ENCODE measurements around the gene NUP50.
A peak's percentile ranks its signal among the peaks of the same experiment; 100 is the strongest.

NUP50 gene, protein sequence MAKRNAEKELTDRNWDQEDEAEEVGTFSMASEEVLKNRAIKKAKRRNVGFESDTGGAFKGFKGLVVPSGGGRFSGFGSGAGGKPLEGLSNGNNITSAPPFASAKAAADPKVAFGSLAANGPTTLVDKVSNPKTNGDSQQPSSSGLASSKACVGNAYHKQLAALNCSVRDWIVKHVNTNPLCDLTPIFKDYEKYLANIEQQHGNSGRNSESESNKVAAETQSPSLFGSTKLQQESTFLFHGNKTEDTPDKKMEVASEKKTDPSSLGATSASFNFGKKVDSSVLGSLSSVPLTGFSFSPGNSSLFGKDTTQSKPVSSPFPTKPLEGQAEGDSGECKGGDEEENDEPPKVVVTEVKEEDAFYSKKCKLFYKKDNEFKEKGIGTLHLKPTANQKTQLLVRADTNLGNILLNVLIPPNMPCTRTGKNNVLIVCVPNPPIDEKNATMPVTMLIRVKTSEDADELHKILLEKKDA

DNA sequence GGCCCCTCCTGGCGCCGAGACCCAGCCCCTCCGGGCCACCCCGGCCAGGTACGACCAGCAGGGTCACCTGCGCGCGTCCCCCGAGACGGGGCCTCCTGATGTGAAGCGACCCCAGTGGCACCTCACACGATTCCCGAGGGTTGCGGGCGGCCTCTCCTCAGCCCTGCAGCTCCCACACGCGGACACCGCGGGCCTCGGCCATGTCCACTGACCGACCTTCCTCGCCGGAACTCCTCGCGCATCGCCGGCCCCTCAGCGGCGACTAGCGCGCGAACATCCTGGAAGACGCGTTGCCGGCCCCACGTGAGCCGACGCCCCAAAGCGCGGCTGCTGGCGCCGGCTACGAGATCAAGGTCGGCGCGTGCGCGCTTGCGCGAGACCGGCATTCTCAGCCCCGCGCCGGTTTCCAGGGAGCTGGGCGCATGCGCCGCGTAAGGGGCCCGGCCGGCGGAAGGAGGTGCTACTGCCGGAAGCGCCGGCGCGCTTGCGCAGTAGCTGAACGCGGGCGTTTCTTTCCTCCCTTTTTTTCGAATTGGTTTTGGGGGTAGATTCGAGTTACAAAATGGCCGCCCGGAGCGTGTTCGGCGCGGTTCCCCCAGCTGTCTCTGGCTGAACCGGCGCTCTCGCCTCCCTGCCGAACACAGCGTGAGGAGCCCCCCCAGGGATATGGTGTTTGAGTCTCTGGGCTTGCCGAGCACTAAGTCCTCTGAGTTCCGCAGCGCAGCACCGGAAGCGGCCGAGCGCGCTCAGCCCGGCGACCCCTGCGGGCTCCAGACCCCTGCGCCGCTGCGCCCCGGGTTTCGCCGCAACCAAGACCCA lies at the start of gene NUP50:
Gene NUP50 (plus strand): TSS at position 475 of the 819 bp plus-strand sequence. CDS start 4,253 bp downstream, outside the sequence.
- peak; percentile 91 to 92 for DNase-seq

DNA sequence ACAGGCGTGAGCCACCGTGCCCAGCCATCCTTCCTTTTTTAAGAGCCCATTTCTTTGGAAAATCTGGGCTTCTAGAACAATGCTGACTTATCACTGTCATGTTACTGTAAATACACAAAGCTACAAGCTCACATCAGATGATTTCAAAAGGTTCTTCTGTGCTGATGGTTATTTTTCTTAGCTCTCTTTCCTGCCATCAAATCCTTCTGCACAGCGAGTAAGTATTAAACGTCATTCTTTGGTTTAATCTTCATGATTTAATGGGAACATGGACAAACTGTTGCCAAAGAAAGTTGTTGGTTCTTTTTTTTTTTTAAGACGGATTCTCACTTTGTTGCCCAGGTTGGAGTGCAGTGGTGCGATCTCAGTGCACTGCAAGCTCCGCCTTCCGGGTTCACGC lies 43.3 kb upstream of the NUP50 start:
- DNase-seq: no peak

DNA sequence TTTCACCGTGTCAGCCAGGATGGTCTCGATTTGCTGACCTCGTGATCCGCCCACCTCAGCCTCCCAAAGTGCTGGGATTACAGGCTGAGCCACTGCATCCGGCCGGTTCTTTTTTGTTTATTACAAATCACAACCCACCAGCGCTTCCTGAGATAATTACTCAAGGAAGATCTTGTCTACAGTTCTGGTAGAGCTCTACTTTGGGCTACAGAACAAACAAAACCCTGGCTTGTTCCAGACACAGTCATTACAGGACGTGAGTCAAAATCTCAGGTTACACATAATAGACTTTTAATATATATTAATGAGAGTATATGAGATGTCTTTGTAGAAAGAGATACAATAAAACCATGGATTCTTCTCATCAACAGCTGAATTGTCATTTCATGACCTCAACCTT lies 42.8 kb upstream of the NUP50 start:
- DNase-seq: no peak

DNA sequence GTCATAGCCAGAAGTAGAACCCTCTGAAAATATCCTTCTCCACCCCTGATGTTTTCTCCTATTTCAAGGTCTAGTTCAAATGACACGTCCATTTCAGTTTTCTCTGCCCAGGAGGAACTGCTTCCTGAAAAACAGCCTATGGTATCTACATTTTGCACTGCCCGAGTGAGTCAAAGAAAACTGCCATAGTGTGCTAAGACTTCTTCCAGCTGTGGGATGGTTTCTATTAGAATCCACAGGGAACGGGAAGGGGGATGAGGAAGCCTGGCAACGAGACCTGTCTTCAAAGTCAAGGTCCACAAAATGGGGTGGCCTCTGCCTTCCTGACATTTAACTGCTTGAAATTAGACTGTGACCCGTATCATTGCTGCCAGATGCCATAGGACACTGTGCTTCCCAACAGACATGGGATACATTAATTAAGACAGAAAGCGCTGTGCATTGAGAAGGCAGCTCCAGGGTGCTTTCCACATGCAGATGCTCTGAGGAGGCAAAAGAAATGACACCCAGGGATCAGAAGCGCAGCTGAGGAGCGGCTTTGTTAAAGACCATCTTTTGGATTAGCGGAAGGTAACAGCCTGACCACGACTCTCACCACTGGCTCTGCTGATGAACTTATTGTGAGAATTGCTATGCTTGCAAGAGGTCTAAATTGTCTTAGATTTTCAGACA lies 39.4 kb upstream of the NUP50 start:
- no peak for DNase-seq

DNA sequence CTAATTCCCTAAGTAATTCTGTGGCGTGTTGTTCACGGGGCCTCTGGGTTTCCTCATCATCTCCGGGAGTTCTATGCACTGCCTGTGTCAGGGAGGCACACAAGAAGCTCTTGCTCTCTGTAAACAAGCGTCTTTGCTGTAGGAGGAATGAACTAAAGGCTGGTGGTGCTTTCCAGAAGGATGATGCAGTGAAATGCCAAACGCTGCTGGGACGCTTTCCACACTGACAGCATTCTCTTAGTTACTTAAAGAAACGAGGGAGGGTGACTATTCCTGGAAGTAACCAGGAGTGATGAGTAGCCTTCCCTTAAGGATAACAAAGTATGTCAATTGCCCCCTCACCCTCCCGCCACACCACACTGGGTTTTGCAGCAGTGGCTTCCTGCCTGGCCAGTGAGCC lies 38.5 kb upstream of the NUP50 start:
- DNase-seq: no peak

DNA sequence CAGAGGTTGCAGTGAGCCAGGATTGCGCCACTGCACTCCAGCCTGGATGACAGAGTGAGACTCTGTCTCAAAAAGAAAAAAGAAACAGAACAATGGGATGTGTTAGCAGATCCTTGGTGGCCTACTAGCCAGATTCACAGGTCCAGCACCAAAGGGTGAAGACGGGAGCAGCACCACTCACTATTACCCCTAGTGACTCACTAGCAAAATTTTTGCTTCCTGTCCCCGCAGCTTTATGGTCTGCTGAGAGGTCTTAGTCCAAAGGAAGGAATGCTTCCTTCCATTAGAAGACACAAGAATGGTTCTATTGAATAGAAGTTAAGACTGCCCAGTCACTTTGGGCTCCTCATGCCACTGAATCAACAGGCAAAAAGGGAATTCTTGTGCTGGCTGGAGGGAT lies 35.9 kb upstream of the NUP50 start:
- DNase-seq: no peak

DNA sequence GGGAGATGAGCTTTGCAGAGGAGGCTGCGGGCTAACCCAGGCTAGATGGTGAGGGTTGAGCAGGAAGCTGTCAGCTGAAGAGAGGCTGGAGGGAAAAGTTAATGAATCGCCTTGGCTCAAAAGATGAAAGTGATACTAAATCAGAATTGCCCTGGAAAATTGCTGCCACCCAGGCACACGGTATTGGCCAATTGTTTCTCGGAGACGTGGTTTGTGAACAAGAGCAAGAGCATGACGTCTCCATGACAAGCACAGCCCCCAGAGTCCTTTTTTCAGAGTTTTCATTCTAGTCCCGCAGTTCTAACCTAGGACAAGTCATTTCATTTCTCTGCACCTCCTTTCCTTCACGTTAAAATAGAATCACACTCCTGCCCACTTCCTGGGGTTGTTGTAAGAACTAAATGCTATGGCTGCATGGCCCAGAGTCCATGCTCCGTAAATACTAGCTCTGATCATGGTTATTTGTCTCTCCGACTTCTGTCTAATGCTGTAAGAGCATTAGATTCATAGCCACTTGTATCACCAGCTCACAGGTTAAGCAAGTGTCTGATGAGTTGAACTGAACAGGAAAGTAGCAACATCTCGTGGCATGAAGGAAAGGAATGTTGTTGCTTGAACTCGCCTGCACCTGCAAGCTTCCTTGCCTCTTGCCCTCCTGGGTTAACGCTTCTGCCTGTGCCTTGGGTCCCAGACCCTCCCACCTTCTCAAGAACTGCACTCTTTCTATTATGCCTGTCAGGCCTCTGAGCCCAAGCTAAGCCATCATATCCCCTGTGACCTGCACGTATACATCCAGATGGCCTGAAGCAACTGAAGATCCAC lies 33.8 kb upstream of the NUP50 start:
- no peak for DNase-seq

DNA sequence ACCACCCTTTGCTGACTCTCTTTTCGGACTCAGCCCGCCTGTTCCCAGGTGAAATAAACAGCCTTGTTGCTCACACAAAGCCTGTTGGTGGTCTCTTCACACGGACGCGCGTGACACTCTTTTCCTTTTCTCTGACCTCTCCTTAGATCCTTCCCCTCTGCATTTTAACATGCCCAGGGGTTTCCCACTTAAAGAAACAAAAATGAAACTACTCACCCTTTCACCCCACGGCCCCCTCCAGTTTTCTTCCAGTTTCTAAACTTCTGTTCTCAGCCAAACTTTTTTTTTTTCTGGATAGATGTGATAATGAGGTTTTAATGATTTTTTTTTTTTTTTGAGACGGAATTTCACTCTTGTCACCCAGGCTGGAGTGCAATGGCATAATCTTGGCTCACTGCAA lies 32.8 kb upstream of the NUP50 start:
- no peak for DNase-seq

DNA sequence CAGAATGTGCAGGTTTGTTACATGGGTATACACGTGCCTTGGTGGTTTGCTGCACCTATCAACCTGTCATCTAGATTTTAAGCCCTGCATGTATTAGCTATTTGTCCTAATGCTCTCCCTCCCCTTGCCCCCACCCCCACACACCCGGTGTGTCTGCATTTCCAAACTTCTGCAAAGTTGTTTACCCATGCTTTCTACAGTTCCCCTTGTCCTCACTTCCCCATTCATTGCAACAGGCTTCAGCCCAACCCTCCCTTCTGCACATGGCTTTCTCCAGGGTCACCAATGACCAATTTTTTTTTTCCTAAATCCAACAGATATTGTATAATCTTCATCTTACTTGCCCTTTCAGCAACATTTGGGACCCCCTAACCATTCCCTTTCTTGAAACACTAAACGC lies 32.0 kb upstream of the NUP50 start:
- DNase-seq: no peak

DNA sequence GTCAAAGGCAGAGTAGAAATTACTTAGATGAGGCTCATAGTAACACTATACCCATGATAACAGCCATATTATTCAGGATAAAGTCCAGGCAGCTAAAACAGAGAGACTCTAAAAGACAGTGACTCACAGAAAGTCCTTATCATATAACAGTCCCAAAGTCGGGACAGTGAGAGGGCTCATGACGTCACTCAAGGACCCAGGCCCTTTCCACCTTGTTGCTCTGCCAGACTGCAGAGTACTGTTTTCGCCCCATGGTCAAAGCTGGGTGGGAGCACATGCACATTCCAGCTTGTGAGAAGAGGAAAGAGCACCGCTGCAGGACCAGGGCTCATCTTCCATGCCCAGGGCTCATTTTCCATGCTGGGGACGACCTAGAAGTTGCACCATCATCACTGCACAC lies 29.4 kb upstream of the NUP50 start:
- no peak for DNase-seq

DNA sequence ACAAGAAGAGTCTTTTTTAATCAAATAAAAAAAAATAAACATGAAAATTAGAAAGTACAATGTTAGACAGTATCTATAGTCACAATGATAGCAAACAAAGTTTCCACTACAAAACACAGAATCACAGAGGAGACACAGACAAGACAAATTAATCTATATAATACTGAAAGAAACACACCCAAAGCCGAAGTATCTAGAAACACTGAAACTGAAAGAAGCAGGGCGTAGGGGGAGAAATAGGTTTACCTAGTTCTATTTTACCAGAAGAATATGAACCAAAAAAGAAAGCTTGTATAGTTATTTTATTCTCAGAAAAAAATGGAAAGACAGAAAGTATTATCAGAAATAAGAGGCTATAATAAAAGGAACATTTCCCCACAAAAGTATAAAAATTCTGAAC lies 27.1 kb upstream of the NUP50 start:
- DNase-seq: no peak

DNA sequence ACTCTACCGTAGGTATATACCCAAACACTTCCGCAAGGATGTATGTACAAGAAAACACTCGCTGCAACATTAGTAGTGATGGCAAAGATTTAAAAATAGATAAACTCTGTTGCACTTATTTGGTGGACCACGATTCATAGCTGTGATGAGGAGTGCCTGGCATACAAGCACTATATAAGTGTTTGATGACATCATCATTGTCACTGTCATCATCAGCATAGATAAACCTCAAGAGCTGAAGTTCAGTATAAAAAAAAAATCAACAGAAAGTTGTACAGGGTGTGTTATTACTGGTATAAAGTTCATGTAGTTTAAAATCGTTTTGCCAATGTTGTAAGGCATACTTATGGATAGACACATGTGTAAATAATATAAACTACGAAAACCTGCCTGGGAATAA lies 24.0 kb upstream of the NUP50 start:
- no peak for DNase-seq

DNA sequence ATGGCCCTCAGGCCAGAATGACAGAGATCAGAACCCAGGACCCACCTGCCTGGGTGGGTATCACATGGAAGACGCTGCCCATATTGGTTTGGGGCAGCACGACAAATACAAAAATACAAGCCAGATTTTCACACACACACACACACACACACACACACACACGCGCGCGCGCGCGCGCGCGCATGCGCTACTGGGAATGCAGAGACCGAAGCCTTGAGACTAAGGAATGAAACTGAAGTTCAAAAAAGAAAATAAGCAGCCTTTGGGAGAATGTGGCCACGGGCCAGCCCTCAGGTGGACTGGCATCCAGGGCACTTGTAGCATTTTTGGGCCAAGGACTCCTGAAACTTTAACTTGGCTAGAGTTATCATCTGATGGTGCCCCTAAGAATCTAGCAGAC lies 21.3 kb upstream of the NUP50 start:
- DNase-seq: no peak

DNA sequence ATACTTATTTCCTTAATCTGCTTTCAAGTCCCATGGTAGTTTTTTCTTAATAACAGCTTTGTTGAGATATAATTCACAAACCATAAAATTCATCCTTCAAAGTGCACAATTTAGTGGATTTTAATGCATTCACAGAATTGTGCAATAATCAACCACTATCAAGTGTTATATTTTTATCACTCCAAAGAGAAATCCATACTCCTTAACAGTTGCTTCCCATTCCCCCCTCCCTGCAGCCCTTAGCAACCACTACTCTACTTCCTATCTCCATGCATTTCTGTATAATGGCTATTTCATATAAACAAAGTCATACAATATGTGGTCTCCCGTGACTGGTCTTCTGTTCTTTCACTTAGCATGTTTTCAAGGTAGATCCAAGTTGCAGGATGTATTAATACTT lies 18.8 kb upstream of the NUP50 start:
- no peak for DNase-seq

DNA sequence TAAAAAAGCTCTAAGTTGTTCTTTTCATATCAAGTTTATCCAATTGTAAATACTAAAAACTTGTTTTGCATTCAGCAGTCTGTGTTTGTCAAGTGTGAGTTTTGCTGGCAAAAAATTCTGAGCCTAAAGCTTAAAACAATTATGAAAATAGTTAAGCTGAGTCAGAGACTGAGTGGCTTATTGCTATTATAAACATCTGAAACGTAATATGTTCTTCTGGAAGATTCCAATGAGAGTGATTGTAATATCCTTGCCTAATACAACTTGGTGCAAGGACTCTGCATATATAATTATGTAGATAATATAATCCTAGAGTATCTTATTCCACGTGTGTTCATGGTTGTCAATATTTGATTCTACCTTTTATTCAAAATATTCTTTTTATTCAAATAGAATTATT lies 14.1 kb upstream of the NUP50 start:
- DNase-seq: no peak

DNA sequence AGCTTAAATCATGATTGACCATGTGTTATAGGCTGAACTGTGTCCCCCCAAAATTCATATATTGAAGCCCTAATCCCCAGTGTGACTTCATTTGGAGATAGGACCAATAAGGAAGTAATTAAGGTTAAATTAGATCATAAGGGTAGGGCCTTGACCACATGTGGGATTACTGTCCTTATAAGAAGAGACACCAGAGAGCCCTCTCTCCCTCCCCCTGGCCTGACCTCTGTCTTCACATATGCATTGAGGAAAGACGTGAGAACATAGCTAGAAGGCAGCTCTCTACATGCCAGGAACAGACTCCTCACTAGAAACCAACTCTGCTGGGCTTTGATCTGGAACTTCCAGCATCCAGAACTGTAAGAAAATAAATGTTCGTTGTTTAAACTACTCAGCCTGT lies 13.6 kb upstream of the NUP50 start:
- DNase-seq: no peak

DNA sequence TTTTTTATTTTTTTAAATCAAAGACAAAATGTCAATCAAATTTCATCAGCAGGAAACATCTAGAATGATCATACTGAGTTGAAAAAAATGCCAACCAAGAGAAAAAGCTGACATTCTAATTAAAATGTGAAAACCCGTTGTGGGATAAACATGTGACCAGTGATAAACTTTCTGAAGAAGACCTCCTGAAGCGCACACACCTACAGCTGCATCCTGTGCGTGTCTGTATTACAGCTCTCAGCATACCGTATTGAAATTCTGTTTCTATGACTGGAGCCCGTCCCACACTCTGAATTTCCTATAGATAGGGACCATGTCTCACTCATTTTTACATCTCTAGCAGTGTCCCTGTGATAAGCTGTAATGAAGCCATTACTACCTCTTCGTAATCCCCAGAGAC lies 12.2 kb upstream of the NUP50 start:
- DNase-seq: no peak

DNA sequence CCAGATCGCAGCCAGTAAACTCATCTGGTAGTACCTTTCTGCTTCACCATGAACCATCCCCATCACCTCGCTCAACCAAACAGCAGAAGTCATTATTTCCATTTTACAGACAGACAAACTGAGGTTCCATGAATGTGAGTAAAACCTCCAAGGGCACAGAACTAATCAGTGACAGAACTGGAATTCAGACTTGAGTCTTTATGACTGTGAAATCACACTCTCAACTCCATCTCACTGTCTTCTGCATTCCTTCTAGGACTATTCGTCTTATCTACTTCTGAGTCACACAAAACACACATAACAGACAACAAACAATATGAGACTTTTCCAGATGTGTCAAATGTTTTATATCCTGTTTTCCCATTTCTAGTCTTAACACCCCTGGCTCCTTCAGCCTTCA lies 9.3 kb upstream of the NUP50 start:
- DNase-seq: no peak

DNA sequence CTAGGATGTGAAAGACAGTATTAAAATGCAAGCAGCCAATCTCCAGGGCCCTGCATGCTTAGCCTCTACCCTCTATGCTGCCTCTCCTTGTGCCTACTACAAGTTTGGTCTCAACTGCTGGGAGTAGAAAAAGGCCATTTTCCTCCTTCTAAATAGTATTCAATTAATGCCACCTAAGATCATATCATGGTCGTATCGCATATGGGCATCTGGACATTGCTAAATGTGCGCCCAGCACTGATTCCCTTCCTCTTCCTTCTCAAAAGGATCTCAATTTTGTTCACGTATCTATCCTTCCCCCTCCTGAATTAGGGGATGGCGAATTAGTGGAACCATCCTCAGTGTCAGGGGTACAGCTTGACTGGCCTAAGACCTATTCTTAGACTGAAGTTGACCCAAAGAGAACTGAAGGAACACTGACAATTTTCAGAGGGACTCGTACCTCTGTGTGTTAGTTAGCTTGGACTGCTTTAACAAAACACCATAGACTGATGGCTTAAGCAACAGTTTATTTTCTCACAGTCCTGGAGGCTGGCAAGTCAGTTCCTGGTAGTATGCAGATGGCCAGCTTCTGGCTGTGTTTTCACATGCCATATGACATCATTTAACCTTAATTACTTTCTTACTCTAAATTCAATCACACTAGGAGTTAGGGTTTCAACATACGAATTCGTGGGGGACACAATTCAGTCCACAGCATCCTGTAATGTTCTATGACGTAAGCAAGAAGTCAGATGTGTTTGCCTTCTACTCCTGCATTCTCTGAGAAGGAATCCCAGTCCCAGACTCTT lies 8.5 kb upstream of the NUP50 start:
- DNase-seq: no peak

DNA sequence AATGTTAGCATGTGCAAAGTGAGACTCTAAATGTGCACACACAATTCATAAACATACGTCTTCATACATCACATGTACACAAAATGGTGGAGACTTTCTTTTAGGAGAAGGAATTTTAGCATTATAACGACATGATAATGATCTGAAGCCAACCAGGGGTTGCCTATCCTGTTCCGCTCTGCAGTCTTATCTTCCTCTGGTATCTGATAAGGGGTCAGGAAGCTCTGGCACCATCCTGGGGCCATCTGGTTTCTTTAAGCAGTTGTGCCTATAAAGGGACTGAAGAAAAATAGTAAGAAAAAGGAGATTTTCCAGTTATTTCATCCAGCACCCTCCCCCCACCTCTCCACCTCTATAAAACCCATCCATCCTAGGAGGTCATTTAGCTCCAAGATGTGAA lies 5.8 kb upstream of the NUP50 start:
- DNase-seq: no peak

DNA sequence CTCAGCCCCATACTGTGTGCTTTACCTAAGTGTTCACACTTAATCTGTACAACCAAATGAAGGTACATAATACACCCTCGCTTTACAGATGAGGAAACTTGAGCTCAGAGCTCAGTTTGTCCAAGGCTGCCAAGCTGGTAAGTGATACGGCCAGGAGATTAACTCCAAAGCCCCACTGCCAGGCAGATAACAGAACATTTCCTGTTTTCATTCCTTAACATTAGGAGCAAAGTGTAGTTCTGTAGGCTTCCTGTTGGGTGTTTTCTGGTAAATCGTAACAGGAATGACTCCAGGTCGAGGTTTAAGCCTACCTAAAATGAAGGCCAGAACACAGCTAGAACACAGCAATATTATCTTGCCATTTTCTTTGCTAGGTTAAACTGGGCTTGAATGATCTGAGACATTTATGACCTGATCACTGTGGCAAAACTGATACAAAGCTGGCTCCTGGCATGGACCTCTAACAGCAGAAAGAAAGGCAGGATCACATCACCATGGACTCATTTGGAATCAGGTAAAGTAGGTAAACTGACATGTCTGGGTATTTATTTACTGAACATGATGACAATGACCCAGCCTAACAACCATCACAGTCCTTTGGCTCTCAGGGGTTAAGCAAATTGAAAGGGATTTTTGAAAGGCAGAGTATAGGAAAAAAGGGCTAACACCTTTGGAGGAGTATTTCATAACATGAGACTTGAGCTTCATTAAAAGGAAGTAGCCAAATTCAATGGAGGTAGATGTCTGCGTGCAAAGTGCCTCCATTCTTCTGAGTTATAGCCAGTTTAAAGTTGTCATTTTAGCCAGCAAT lies 3.9 kb upstream of the NUP50 start:
- no peak for DNase-seq

Measured in NCI-H2081 (cell line).